ENCODE measurements around the gene RAB11B.
"Not testable (repeated sequence)": the region's sequence is repeated elsewhere in the genome, so short reads cannot be mapped to it uniquely, and the experiment has no call there.

Gene RAB11B

GRCh38 chr19:8393871-8394250 is 3.7 kb downstream of the RAB11B start:
- DNase-seq (ENCODE audit: low read depth in 2 of 2), result no peak

- no peak for DNase-seq (ENCODE audit: low read depth in 2 of 2)
These were observed 5.5 kb downstream of the RAB11B start for GRCh38 chr19:8395621-8396082.

- no peak for DNase-seq (ENCODE audit: low read depth in 2 of 2)
These were observed 6.0 kb downstream of the RAB11B start for GRCh38 chr19:8396185-8396562.

- peak; percentile 27 to 29 for DNase-seq (ENCODE audit: low read depth in 2 of 2)
These were observed 6.5 kb downstream of the RAB11B start for GRCh38 chr19:8396563-8397203.

GRCh38 chr19:8397271-8397670 is 7.1 kb downstream of the RAB11B start:
- DNase-seq (ENCODE audit: low read depth in 2 of 2), result no peak

- DNase-seq (ENCODE audit: low read depth in 2 of 2), result no peak
These were observed 7.7 kb downstream of the RAB11B start for GRCh38 chr19:8397746-8398310.

- no peak for DNase-seq (ENCODE audit: low read depth in 2 of 2)
These were observed 8.2 kb downstream of the RAB11B start for GRCh38 chr19:8398311-8398771.

GRCh38 chr19:8399681-8400188 is 9.6 kb downstream of the RAB11B start:
- no peak for DNase-seq (ENCODE audit: low read depth in 2 of 2)

- no peak for DNase-seq (ENCODE audit: low read depth in 2 of 2)
These were observed 11.8 kb downstream of the RAB11B start for GRCh38 chr19:8401981-8402411.

GRCh38 chr19:8403098-8403819 is 13.1 kb downstream of the RAB11B start:
- DNase-seq (ENCODE audit: low read depth in 2 of 2), result no peak

- DNase-seq (ENCODE audit: low read depth in 2 of 2), result no peak
These were observed 13.6 kb downstream of the RAB11B start for GRCh38 chr19:8403820-8404109.

GRCh38 chr19:8404391-8405151 is 14.4 kb downstream of the RAB11B start:
- no peak for DNase-seq (ENCODE audit: low read depth in 2 of 2)

- DNase-seq (ENCODE audit: low read depth in 2 of 2), result not testable (repeated sequence)
These were observed 20.6 kb downstream of the RAB11B start for GRCh38 chr19:8410718-8411117.

GRCh38 chr19:8412783-8413628 is 22.8 kb downstream of the RAB11B start, which contains the start of gene MARCHF2:
MARCHF2 (plus strand) TSS chr19:8413305; CDS start chr19:8421841, 8,536 bp downstream.
- DNase-seq (ENCODE audit: low read depth in 2 of 2), result peak; percentile 91 to 95

GRCh38 chr19:8413629-8413995 is 23.5 kb downstream of the RAB11B start:
- DNase-seq (ENCODE audit: low read depth in 2 of 2), result no peak

- DNase-seq (ENCODE audit: low read depth in 2 of 2), result no peak
These were observed 26.6 kb downstream of the RAB11B start for GRCh38 chr19:8416796-8417195.

GRCh38 chr19:8421484-8422461 is 31.6 kb downstream of the RAB11B start:
- no peak for DNase-seq (ENCODE audit: low read depth in 2 of 2)

GRCh38 chr19:8423817-8424223 is 33.7 kb downstream of the RAB11B start:
- no peak for DNase-seq (ENCODE audit: low read depth in 2 of 2)

GRCh38 chr19:8425331-8425730 is 35.2 kb downstream of the RAB11B start:
- DNase-seq (ENCODE audit: low read depth in 2 of 2), result not testable (repeated sequence)

GRCh38 chr19:8426283-8426682 is 36.1 kb downstream of the RAB11B start:
- DNase-seq (ENCODE audit: low read depth in 2 of 2), result no peak
